ENCODE data around the gene AMZ1. TPM values are rescaled to one million over a fixed set of nuclear protein-coding genes. Genes with fewer than 3 reads are reported as not detected.
"Not testable (repeated sequence)": the region's sequence is repeated elsewhere in the genome, so short reads cannot be mapped to it uniquely, and the experiment has no call there.

The AMZ1 gene
- total RNA-seq, 1 donor from 2014 or later = 14.2 TPM

DNA sequence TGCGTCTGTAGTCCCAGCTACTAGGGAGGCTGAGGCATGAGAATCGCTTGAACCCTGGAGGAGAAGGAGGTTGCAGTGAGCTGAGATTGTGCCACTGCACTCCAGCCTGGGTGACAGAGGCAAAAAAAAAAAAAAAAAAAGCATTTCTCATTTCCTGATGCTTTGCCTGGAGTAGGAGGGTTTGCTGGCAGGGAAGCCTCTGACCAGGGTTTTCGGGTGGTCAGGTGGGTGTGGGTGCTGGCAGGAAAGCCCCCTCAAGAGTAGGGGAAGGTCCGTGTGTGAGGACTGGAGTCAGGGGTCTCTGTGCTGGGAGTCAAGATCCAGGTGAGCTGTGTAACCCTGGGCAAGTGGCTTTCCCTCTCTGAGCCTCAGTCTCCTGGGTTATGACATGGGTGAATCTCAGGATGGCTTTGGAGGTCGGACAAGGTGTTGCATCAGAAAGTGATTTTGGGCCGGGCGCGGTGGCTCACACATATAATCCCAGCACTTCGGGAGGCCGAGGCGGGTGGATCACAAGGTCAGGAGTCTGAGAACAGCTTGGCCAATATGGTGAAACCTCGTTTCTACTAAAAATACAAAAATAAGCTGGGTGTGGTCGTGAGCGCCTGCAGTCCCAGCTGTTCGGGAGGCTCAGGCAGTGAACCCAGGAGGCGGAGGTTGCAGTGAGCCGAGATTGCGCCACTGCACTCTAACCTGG lies 3.2 kb downstream of the AMZ1 start:
- DNase-seq (ENCODE audit: low read depth) = no peak

DNA sequence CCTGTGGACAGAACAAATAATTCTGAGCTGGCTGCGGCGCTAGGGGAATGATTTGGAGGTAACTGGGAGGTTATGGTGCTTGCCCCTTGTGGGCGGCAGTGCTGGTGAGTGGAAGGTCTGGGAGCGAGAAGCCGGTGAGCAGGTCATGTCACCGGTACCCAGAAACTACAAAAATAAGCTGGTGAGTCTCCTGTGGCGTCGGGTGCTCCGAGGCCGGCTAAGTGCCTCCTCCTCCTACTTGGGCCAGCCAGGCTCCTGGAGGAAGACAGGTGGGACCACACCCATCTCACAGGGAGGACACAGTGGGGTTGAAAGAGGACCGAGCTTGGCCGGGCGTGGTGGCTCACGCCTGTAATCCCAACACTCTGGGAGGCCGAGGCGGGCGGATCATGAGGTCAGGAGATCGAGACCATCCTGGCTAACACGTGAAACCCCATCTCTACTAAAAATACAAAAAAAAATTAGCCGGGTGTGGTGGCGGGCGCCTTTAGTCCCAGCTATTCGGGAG lies 4.0 kb downstream of the AMZ1 start:
- DNase-seq (ENCODE audit: low read depth) = not testable (repeated sequence)

DNA sequence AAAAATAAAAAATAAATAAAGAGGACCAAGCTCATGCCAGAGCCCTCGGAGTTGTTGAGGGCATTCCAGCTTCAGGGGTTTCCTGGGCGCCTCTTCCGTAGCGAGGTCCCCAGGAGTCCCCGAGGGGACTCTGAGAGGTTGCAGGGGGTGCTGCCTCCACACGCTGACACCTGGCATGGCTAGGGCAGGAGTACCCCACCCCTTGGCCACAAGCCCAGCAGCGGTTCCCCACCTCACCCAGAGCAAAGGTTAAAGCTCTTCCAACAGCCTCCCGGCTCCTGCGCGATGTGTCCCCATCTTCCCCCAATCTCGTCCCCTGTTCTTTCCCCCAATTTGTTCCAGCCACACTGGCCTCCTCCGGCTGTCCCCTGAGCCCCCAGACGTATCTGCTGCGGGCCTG lies 4.5 kb downstream of the AMZ1 start:
- no peak for DNase-seq (ENCODE audit: low read depth)

DNA sequence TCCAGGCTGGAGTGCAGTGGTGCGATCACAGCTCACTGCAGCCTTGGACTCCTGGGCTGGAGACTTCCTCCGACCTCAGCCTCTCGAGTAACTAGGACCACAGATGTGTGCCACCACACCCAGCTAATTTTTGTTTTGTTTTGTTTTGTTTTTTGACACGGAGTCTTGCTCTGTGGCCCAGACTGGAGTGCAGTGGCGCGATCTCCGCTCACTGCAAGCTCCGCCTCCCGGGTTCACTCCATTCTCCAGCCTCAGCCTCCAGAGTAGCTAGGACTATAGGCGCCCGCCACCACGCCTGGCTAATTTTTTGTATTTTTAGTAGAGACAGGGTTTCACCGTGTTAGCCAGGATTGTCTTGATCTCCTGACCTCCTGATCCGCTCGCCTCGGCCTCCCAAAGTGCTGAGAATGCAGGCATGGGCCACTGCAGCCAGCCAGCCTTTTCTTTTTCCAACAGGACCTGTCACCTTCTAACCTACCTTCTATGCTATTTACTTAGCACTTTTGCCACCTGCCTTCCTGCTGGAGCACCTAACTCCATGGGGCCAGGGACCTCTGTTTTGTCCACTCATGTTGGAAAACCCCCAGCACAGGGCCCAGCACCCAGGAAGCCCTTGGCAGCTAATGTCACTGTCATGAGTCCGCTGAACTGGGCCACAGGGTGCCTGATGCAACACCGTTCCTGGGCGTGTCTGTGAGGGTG lies 5.6 kb downstream of the AMZ1 start:
- peak; percentile 9 for DNase-seq (ENCODE audit: low read depth)

DNA sequence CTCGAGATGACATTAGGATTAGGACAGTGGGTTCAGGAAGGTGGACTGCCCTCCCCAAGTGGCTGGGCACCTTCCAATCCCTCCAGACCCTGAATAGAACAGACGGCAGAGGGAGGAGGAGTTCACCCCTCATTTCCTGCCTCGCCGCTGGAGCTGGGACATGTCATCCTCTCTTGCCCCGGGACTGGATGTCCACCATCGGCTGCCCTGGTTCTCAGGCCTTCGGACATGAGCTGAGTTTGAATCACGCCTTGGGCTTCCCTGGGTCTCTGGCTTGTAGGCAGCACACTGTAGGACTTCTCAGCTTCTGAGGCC lies 6.1 kb downstream of the AMZ1 start:
- DNase-seq (ENCODE audit: low read depth) = not testable (repeated sequence)

DNA sequence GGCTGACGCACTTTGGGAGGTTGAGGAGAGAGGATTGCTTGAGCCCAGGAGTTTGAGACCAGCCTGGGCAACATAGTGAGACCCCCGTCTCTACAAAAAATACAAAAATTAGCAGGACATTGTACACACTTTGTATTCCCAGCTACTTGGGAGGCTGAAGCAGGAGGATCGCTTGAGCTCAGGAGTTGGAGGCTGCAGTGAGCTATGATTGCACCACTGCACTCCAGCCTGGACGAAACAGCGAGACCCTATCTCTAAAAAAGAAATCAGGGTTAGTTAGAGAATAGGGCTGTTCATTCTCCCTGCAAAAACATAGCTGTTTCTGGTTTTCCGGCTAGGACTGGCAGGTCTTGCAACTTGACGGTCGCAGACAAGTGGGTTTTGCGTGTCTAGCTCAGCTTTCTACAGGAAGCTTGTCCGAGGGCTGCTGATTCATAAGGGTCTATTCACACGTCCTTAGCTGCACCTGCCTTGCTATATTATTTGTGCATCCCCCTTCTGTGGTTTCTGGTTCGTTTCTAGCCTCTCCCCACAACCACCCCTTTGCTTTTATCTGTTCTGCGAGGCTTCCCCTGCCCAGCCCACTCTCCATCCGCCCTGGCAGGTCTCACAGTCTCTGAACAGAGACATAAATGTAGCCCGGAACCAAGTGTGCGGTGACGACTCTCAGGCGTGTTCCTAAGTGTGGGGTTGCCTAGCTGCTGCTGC lies 10.7 kb downstream of the AMZ1 start:
- DNase-seq (ENCODE audit: low read depth) = no peak

DNA sequence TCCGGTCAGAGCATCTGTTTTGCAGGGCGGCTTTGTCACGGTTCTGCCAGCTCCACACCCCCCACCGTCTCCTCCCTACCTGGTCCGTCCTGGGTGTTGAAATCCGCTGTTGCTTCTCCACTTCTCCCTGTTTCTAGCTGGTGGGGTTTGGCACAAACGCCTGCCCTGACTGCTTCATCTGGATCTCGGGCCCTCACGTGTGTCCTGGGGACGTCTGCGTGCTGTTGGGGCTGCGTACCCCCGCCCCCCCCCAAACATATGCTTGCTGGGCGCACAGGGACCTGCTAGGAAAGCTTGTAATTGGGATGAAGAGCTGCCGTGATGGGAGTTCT lies 11.3 kb downstream of the AMZ1 start:
- no peak for DNase-seq (ENCODE audit: low read depth)

DNA sequence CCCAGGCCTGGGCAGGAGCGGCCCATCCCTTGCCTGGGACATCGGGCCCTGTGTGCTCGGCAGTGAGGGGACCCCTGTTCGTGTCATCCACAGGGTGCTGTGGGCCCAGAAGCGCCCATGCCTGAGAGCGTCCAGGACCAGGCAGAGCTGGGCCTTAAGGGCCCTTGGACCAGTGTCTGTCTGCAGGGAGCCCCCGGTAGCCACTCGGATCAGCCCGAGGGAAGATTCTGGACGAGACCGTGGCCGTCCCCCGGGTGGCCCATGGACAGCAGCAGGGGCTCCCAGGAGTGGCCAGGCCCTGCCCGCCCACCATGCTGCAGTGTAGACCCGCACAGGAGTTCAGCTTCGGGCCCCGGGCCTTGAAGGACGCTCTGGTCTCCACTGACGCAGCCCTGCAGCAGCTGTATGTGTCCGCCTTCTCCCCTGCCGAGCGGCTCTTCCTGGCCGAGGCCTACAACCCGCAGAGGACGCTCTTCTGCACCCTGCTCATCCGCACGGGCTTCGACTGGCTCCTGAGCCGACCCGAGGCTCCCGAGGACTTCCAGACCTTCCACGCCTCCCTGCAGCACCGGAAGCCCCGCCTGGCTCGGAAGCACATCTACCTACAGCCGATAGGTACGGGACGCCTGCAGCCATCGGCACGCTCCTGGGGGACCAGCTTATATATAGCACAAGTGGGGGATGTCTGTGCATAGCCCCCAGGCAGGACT lies 12.3 kb downstream of the AMZ1 start:
- DNase-seq (ENCODE audit: low read depth) = no peak

DNA sequence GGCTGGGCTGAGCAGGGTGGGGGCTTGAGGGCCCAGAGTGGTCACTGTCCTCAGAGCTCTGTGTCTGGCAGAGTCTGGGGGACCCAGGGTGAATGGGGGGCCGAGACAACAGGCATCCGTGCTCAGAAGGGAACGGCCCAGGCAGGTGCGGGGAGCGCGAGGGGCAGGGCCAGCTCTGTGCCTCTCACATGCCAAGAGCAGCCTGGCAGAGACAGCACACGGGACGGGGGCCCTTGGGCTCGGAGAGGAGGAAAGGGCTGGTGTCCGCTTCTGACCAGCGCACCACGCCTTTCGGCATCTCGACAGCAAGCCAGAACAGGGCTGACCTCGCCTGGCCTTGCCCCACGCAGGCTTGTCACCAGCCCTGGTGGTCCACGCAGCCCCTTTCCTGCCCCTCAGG lies 13.4 kb downstream of the AMZ1 start:
- no peak for DNase-seq (ENCODE audit: low read depth)

DNA sequence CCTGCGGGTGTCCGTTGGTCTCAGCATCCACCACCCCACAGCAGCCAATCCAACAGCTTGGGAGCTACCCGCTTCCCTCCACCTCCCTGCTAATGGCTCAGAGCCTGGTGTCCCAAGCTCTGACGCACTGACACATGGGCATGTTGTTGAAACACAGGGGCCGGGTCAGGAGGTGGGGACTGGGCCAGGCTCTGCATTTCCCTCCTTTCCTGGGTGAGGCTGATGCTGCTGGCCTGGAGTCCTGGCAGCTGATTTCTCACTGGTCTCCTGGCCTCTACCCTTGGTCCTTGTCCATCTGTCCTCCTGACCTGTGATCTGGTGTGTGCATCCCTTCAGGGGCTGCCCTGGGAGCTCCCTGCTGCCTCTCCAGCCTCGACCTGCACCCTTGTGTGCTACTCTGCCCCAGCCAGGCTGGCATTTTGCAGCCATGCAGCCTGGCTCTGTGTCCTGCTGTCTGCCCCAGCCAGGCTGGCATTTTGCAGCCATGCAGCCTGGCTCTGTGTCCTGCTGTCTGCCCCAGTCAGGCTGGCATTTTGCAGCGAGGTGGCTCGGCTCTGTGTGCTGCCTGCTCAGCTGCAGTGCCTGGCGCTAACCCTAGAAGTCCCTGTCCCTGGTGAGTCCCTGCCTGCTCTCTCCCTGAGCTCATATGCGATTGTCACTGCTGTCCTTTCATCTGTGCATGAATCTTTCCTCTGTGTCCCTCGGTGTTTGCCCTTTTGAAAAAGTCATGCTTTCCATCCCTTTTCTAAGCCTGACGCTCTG lies 14.0 kb downstream of the AMZ1 start:
- DNase-seq (ENCODE audit: low read depth) = no peak

DNA sequence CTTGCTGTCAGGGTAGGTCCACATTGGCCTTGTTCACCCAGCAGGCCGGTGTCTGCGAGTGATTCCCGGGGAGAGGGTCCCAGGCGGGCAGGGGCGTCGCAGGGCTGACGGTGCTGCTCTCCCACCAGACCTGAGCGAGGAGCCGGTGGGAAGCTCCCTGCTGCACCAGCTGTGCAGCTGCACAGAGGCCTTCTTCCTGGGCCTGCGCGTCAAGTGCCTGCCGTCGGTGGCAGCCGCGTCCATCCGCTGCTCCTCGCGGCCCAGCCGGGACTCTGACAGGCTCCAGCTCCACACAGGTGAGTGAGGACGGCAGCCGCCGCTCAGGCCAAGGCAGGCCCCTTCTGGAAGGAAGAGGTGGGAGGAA lies 14.6 kb downstream of the AMZ1 start:
- DNase-seq (ENCODE audit: low read depth) = no peak

DNA sequence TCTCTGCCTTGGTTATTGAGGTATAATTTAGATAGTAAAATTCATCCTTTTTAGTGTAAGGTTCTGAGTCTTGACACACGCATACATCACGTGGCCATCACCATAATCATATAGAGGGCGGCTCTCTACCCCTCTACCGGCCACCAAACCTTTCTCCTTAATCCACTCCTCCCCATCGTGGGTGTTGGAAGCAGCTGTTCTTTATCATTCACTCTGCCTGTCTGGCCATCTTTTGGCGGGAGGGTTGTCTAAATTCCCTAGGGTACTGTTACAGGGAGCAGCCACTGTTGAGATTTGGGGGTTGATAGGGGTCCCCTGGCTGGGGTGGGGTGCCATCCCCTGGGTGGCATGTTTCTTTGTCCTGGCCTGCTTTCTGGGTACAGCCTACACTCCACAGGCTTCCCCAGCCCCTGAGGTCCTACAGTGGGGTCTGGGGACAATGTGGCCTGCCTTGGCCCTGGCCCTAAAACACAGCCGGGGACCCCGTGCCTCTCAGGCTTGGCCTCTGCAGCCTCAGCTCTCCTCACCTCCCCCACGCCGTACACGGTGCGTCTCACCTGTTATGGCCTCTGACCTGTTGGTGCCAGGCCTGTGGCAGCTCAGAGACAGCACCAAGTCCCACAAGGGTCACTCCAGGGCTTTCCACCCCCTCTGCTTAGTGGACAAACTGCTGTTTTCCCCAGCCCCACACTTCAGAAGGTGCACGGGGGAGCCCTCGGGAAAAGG lies 17.5 kb downstream of the AMZ1 start:
- no peak for DNase-seq (ENCODE audit: low read depth)

DNA sequence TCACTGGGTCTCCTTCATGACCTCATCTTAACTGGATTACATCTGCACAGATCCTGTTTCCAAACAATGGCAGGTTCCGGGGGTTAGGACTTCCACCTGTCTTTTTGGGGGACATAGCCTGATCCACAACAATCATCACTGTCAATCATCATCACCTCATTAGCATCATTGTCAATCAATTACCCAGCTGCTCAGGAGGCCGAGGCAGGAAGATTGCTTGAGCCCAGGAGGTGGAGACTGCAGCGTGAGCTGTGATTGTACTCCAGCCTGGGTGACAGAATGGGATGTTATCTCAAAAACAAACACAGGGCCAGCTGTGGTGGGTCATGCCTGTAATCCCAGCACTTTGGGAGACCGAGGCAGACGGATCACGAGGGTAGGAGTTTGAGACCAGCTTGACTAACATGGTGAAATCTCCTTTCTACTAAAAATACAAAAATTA lies 18.7 kb downstream of the AMZ1 start:
- DNase-seq (ENCODE audit: low read depth) = no peak

DNA sequence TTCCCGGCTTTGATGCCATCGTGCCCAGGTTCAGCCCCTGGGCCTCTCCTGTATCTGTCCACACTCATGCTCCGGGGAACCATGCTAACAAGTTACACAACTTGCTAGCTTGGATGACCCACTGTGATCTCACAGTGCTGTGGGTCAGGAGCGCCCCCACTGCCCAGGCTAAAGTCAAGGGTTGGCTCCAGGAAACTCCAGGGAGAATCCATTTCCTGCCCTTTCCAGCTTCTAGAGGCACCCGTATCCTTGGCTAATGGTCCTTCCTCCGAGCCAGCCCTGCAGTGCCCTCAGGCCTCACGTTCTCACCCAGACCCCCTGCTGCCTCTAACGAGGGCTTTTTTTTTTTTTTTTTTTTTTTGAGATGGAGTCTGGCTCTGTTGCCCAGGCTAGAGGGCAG lies 19.5 kb downstream of the AMZ1 start:
- no peak for DNase-seq (ENCODE audit: low read depth)

DNA sequence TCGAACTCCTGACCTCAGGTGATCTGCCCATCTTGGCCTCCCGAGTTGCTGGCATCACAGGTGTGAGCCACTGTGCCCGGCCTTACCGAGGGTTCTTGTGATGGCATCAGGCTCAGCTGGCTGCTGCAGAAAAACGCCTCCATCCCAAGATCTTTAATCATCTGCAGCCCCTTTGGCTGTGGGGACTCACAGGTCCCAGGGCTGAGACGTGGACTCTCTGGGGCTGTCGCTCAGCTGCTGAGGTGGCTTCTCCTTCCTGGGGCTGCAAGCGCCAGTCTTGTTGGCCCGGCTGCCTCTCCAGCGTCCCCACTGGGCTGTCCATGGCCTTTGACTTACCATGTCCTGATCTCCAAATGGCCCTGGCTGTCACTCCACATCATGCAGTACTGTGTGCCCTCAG lies 20.0 kb downstream of the AMZ1 start:
- DNase-seq (ENCODE audit: low read depth) = no peak

DNA sequence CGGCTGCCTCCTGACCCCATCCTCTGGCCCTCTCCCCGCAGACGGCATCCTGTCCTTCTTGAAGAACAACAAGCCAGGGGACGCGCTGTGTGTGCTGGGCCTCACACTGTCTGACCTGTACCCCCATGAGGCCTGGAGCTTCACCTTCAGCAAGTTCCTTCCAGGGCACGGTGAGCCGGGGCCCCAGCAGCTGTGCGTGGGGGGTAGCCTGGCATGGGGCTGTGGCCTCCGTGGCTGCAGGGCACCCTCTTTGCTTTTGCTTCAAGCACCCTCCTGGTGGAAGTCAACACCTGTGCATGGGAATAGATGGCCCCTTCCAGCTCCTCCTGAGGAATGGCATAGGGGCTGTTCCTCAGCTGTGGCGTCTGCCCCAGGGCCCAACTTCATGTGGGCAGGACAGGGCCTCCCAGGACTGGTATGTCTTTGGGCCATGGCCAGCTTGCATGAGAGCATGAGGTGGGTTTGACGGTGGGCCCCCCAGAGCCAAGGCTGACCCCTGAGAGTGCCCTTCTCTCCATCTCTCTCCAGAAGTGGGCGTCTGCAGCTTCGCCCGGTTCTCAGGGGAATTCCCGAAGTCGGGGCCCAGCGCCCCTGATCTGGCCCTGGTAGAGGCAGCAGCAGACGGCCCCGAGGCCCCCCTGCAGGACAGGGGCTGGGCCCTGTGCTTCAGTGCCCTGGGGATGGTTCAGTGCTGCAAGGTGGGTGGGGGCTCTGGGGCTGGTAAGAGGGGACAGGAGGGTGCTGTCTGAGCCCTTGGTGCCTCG lies 20.7 kb downstream of the AMZ1 start:
- no peak for DNase-seq (ENCODE audit: low read depth)

DNA sequence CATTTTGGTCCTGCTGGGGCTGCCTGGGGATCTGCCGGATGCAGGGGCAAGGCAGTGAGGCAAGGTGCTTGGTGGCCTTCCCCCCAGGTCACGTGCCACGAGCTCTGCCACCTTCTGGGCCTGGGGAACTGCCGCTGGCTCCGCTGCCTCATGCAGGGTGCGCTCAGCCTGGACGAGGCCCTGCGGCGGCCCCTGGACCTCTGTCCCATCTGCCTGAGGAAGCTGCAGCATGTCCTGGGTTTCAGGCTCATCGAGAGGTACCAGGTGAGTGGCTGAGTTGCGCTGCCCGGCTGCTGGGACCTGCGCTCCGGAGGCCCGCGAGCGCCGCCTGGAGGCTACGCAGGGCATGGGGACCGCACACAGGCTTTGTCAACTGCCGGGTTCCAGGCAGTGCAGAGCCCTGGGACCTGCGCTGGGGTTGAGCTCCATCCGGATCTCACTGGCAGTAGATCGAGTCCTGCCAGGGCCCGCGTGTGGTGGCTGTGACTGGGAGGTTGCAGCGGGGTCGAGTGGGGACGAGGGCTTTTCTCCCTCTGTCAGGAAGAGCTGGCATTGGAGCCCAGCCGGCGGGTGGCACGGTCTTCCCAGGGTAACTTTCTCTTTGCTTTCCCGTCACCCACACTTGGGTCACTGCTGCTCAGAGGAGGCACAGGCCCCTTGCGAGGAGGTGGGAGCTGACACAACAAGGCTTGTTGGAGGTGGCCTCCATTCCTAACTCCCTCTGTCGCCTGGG lies 21.7 kb downstream of the AMZ1 start:
- DNase-seq (ENCODE audit: low read depth) = peak; percentile 36

DNA sequence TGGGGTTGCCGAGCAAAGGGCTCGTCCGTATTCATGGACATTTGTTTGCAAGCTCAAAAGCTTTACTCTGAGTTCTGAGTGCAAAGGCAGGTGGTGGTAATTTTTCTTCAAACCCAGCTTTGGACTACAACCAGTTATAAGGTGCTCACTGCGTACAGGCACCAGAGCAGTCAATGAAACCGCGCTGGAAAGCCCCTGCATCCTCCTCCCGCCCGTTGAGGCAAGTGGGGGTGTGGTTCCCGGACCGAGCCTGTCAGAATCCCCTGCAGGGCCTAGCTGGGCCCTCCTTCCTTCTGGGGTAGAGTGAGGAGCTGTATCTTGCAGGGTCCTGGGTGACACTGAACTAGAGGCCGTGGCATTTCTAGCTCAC lies 22.3 kb downstream of the AMZ1 start:
- DNase-seq (ENCODE audit: low read depth) = no peak

DNA sequence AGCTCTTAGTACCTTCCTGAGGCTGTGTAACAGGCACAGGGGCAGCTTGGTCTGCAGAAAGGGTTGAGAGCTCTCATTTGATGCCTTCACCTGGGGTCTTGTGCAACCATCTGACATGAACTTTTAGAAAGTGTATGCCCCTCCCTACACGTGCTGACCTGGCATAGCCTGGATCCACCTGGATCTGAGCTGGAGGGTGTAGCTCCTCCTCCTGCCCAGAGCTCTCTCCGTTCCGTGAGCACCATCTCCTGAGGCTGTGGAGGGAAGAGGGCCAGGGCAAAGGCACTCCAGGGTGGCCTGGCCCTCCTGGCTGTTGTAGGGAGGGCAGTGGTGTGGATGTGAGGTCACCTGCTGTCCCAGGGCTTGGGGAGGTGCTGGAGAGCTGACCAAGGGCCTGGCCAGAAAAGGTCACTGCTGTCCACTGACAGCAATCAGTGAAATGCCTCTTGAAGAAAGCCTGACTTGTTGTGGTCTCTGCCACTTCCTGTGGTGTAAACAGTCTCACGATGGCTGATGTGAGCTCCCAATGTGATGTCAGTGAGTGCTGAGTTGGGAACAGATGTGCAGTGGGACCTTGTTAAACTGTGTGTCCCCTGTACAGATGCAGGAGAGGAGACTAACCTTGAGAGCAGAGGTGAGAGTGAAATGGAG lies 23.0 kb downstream of the AMZ1 start:
- no peak for DNase-seq (ENCODE audit: low read depth)
